Activated gamma-delta T cell (primary cell): ENCODE data around the gene MORN5.

Experiments
- DNase-seq: peaks from one replicate; lab custom pipeline; 2025; lab: John Stamatoyannopoulos, UW

MORN5 gene

GRCh38 chr9:122232796-122233306 lies 73.1 kb downstream of the MORN5 start:
- no peak for DNase-seq

- no peak for DNase-seq
These were observed 74.5 kb downstream of the MORN5 start for GRCh38 chr9:122234022-122234748.

GRCh38 chr9:122236681-122237080 lies 77.0 kb downstream of the MORN5 start:
- DNase-seq = no peak

- DNase-seq = no peak
These were observed 80.0 kb downstream of the MORN5 start for GRCh38 chr9:122239722-122240121.

- DNase-seq = no peak
These were observed 84.6 kb downstream of the MORN5 start for GRCh38 chr9:122244349-122244748.

GRCh38 chr9:122246666-122247065 lies 87.0 kb downstream of the MORN5 start:
- no peak for DNase-seq

- no peak for DNase-seq
These were observed 88.7 kb downstream of the MORN5 start for GRCh38 chr9:122248448-122248865.
